Neural crest cell (in vitro differentiated cells): ENCODE results near the gene NDUFA8. TPM values are rescaled to one million over a fixed set of nuclear protein-coding genes. Genes with fewer than 3 reads are reported as not detected.

Experiments
- DNase-seq: peaks from one replicate; pipeline ENCODE4 v3.0.0; 2021; ENCODE audit warnings: low read depth, mixed read lengths, low spot score
- H3K27ac Mint-ChIP-seq: one replicate; pipeline ENCODE4 v1.8.0; 2021; ENCODE audit warnings: mild to moderate bottlenecking, mixed read lengths; ENCODE audit not compliant: unreplicated experiment
- H3K27me3 Mint-ChIP-seq: 2 replicates; pipeline ENCODE4 v1.8.0; 2021; ENCODE audit warnings: low read depth, mild to moderate bottlenecking, mixed read lengths
- H3K36me3 Mint-ChIP-seq: 2 replicates; pipeline ENCODE4 v1.8.0; 2021; ENCODE audit warnings: low read depth, mild to moderate bottlenecking, mixed read lengths
- H3K4me1 Mint-ChIP-seq: 2 replicates; pipeline ENCODE4 v1.8.0; 2021; ENCODE audit warnings: mixed read lengths
- H3K4me3 Mint-ChIP-seq: one replicate; pipeline ENCODE4 v1.8.0; 2021; ENCODE audit warnings: mild to moderate bottlenecking, mixed read lengths
- H3K9me3 Mint-ChIP-seq: 2 replicates; pipeline ENCODE4 v1.8.0; 2021; ENCODE audit warnings: mixed read lengths
- total RNA-seq: library from RNA; stranded (reverse); gene quantifications from 2 replicates; pipeline ENCODE4 v1.2.1, GENCODE V29; 2021
- TF ChIP-seq, protein P1 (sequence below): fragments of 200-600 bp; sonication (generic); conservative IDR thresholded peaks from 2 replicates; pipeline ENCODE4 v1.5.0; 2021; ENCODE audit warnings: antibody characterized with exemption, mild to moderate bottlenecking

Gene NDUFA8
- total RNA-seq, 1 donor from 2014 or later, result 51.4 TPM

DNA sequence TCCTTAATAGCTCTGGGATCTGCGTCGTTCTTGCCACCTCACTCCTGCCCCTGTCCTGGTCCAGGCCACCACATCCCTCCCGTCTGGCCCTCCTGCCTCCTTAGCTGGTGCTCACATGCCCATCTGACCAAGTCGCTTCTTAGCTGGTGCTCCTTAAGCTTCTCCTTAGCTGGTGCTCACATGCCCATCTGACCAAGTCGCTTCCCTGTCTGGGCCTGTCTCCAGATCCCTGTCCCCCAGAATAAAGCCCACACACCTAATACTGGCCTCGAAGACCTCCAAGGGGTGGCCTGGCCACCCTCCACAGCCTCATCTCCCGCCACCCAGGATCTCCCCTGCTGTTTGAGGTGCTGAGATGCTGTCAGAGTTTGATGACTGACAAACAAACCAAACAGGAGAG lies 35.1 kb downstream of the NDUFA8 start:
- TF ChIP-seq, protein P1, sequence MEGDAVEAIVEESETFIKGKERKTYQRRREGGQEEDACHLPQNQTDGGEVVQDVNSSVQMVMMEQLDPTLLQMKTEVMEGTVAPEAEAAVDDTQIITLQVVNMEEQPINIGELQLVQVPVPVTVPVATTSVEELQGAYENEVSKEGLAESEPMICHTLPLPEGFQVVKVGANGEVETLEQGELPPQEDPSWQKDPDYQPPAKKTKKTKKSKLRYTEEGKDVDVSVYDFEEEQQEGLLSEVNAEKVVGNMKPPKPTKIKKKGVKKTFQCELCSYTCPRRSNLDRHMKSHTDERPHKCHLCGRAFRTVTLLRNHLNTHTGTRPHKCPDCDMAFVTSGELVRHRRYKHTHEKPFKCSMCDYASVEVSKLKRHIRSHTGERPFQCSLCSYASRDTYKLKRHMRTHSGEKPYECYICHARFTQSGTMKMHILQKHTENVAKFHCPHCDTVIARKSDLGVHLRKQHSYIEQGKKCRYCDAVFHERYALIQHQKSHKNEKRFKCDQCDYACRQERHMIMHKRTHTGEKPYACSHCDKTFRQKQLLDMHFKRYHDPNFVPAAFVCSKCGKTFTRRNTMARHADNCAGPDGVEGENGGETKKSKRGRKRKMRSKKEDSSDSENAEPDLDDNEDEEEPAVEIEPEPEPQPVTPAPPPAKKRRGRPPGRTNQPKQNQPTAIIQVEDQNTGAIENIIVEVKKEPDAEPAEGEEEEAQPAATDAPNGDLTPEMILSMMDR, result no peak
- Mint-ChIP-seq H3K36me3 (no peaks in the 10 kb centered on the region), H3K9me3 (no peaks in the 10 kb centered on the region), H3K27ac (no peak overlapping the region), H3K4me1 (peaks cover 12% of the 10 kb centered on the region), H3K27me3 (peaks cover 62% of the 10 kb centered on the region), H3K4me3 (no peak overlapping the region)
- no peak for DNase-seq

DNA sequence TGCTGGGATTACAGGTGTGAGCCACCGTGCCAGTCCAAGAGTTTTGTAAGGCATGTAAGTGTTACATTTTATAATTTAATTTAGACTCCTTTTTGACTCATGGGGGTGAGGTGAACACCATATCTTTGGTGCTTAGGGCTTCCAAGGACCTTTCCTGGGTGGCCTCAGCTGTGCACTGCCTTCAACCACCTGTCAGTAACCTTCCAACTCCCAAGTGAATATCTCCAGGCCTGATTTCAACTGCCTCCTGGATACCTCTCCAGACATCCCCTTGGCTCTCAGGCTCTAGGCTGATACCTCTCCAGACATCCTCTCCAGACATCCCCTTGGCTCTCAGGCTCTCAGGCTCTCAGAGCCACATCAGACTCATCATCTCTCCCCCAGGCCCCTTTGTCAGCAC lies 35.5 kb downstream of the NDUFA8 start:
- H3K27ac Mint-ChIP-seq, result no peak overlapping the region
- no peaks in the 10 kb centered on the region for H3K9me3 Mint-ChIP-seq
- H3K4me3 Mint-ChIP-seq, result no peak overlapping the region
- DNase-seq, result no peak
- no peaks in the 10 kb centered on the region for H3K36me3 Mint-ChIP-seq
- TF ChIP-seq, protein P1, result no peak
- H3K27me3 Mint-ChIP-seq, result peaks cover 57% of the 10 kb centered on the region
- peaks cover 12% of the 10 kb centered on the region for H3K4me1 Mint-ChIP-seq

DNA sequence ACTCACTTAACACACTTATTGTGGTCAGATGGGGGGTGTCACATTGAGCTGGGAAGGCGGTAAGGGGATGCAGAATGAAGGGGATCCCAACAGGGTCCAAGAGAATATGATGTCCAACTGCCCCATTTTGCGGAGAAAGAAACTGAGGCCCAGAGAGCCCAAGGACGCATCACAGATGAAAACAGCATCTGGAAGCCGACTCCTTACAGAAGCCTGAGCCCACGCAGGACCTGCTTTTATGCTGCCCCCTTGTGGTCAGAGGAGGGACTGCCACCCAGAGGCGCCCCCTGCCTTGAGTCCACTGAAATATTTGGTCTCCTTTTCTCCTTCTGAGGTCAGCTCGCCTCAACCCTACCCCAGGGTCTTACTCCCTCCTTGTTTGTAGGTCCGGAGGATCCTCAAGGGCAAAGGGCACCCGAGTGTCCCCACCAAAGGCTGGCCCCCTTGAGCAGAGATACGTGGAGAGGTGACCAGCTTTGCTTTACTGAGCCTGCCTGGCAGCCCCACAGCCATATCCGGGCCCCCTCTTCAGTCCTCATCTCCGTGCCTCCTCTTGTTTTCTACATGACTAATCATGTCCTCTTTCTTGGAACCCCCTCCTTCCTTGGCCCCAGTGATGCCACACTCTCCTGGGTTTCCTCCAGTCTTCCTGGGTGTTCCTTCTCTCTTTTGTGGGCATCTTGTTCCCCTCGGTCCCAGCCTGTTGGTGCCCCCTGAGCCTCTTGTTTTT lies 36.5 kb downstream of the NDUFA8 start:
- H3K9me3 Mint-ChIP-seq, result no peaks in the 10 kb centered on the region
- peaks cover 12% of the 10 kb centered on the region for H3K4me1 Mint-ChIP-seq
- TF ChIP-seq, protein P1, result peak; percentile 94
- peak; percentile 85 for DNase-seq
- H3K27me3 Mint-ChIP-seq, result peaks cover 49% of the 10 kb centered on the region
- no peak overlapping the region for H3K4me3 Mint-ChIP-seq
- no peaks in the 10 kb centered on the region for H3K36me3 Mint-ChIP-seq
- no peak overlapping the region for H3K27ac Mint-ChIP-seq

DNA sequence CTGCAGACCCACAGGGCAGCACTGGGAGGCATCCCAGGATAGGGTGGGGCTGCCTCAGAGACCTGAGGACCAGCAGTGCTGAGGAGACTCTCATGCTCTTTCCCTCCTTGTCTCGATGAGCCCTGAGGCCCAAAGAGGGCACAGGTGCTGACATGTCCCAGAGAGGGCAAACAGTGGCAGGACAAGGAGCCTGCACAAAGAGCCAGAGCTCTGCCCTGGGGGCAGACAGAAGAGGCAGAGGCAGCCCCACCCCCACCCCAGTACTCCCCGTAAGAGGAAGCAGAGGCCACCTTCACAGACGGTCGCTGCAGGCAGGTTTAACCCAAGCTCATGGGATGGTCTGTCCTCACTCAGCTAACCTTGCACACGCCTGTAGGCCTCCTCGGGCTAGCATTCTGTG lies 37.1 kb downstream of the NDUFA8 start:
- Mint-ChIP-seq H3K27me3 (peaks cover 43% of the 10 kb centered on the region), H3K4me1 (peaks cover 12% of the 10 kb centered on the region)
- no peak for DNase-seq

DNA sequence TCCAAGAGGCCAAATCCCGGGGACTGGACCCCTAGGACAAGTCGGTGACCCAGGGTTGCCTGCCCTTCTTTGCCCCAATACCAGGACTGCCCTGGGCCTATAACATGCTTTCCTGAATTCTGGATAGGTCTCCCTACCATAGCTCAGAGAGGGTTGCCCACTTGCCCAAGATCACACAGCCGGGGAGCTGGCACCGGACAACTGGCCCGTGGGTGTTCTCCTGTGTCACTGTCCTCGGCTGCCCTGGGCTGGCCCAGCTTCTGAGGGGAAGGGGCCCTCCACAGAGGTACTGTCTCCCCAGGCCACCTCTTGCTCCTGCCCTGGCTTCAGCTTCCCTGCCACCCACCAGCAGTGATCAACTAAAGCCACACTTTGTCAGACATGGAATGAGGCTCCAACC lies 37.6 kb downstream of the NDUFA8 start:
- Mint-ChIP-seq H3K4me1 (peaks cover 12% of the 10 kb centered on the region), H3K4me3 (no peak overlapping the region), H3K27ac (no peak overlapping the region), H3K36me3 (no peaks in the 10 kb centered on the region), H3K9me3 (no peaks in the 10 kb centered on the region), H3K27me3 (peaks cover 38% of the 10 kb centered on the region)
- TF ChIP-seq, protein P1, result no peak
- DNase-seq, result no peak

More for the DNA sequence above, 37.1 kb downstream of the NDUFA8 start:
- Mint-ChIP-seq H3K9me3 (no peaks in the 10 kb centered on the region), H3K4me3 (no peak overlapping the region), H3K36me3 (no peaks in the 10 kb centered on the region), H3K27ac (no peak overlapping the region)
- TF ChIP-seq, protein P1, result no peak
